ENCODE measurements around the gene MTHFSD.

The MTHFSD gene

GRCh38 chr16:86581458-86581857, 26.4 kb upstream of the MTHFSD start:
- DNase-seq: no peak

- no peak for DNase-seq
Measured at GRCh38 chr16:86580791-86581170, 25.7 kb upstream of the MTHFSD start.

- DNase-seq: no peak
Measured at GRCh38 chr16:86580063-86580790, 25.2 kb upstream of the MTHFSD start.

GRCh38 chr16:86579268-86580062, 24.4 kb upstream of the MTHFSD start:
- DNase-seq: no peak

GRCh38 chr16:86578611-86579267, 23.7 kb upstream of the MTHFSD start:
- no peak for DNase-seq

- no peak for DNase-seq
Measured at GRCh38 chr16:86578061-86578599, 23.1 kb upstream of the MTHFSD start, which contains the start of gene FOXL1. Gene FOXL1, plus strand, starts transcription at chr16:86578549. Its CDS starts 175 bp downstream, at chr16:86578724.

GRCh38 chr16:86577314-86577971, 22.4 kb upstream of the MTHFSD start:
- no peak for DNase-seq

GRCh38 chr16:86576591-86577313, 21.7 kb upstream of the MTHFSD start:
- DNase-seq: no peak

- peak; percentile 43 for DNase-seq
Measured at GRCh38 chr16:86575754-86576557, 20.9 kb upstream of the MTHFSD start.

GRCh38 chr16:86575095-86575685, 20.2 kb upstream of the MTHFSD start:
- DNase-seq: no peak

GRCh38 chr16:86574646-86575045, 19.6 kb upstream of the MTHFSD start:
- no peak for DNase-seq

- no peak for DNase-seq
Measured at GRCh38 chr16:86573646-86574508, 18.8 kb upstream of the MTHFSD start.

GRCh38 chr16:86573215-86573614, 18.2 kb upstream of the MTHFSD start:
- DNase-seq: no peak

GRCh38 chr16:86572606-86573005, 17.6 kb upstream of the MTHFSD start:
- no peak for DNase-seq

- no peak for DNase-seq
Measured at GRCh38 chr16:86572041-86572521, 17.0 kb upstream of the MTHFSD start.

- DNase-seq: no peak
Measured at GRCh38 chr16:86571530-86571915, 16.5 kb upstream of the MTHFSD start.

GRCh38 chr16:86570558-86571529, 15.8 kb upstream of the MTHFSD start:
- no peak for DNase-seq

GRCh38 chr16:86569701-86570447, 14.8 kb upstream of the MTHFSD start:
- no peak for DNase-seq

All from activated T-cell treated with anti-CD3 and anti-CD28 coated beads, Interleukin-2, amount 50 U/mL, for 1 hour (primary cell).